Stimulated activated CD8-positive, alpha-beta memory T cell treated with anti-CD3 and anti-CD28 coated beads, Interleukin-7, amount 100 ng/mL, for 48 hours (primary cell): Measurements from ENCODE around the gene COPA.

Experiments
- DNase-seq, 2 donors: peaks; one replicate each; pipeline ENCODE4 v3.0.0-alpha.2; 2020; ENCODE audit warnings: low read depth in 1 of 2; ENCODE audit errors: extremely low read depth in 1 of 2

COPA gene

DNA sequence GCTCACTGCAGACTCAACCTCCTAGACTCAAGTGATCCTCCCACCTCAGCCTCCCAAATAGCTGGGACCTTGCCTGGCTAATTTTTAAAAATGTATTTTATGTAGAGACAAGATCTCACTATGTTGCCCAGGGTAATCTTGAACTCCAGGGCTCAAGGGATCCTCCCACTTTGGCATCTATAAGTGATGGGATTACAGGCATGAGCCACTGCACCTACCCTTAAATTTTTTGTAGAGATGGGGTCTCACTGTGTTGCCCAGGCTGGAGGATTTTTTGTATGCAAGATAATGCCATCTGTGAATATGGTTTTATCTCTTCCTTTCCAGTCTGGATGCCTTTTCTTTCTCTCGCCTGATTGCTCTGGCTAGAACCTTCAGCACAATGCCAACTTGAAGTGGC lies 72.0 kb downstream of the COPA start:
- DNase-seq = no peak

DNA sequence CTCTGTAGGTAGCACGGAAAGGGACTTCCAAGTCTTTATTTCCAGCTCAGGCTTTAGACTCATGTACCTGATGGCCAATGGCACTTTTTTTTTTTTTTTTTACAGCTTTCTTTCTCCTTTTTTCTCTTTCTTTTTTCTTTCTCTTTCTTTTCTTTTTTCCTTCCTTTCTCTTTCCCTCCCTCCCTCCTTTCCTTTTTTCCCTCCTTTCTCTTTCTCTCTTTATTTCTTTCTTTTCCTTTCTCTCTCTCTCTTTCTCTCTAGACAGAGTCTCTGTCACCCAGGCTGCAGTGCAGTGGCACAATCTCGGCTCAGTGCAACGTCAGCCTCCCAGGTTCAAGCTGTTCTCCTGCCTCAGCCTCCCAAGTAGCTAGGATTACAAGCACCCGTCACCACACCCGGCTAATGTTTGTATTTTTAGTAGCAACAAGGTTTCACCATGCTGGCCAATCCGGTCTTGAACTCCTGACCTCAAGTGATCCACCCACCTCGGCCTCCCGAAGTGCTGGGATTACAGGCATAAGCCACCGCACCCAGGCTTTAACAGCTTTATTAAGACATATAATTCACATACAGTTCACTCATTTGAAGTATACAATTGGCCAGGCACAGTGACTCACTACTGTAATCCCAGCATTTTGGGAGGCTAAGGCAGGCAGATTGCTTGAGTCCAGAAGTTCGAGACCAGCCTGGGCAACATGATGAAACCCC lies 75.6 kb downstream of the COPA start:
- DNase-seq = no peak

DNA sequence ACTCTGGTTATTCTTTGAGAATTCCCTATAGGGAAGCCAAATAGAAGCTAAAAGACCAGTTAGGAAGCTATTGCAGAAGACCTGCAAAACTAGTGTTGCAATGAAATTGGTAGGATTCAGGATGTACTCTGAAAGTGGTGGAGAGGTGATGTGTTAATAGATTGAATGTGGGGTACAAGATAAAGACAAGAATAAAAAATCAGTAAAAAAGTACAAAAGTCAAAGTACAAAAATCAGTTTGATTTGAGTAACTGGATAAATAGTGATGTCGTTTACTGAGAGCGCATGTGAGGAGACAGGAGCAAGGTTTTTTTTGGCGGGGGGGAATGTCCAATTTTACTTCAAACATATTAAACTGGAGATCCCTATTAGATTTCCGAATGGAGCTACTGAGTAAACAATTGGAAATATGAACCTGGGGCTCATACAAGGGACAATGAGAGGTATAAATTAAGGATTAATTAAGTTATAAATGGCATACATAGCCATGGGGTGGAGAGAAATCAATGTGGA lies 78.2 kb downstream of the COPA start:
- no peak for DNase-seq

DNA sequence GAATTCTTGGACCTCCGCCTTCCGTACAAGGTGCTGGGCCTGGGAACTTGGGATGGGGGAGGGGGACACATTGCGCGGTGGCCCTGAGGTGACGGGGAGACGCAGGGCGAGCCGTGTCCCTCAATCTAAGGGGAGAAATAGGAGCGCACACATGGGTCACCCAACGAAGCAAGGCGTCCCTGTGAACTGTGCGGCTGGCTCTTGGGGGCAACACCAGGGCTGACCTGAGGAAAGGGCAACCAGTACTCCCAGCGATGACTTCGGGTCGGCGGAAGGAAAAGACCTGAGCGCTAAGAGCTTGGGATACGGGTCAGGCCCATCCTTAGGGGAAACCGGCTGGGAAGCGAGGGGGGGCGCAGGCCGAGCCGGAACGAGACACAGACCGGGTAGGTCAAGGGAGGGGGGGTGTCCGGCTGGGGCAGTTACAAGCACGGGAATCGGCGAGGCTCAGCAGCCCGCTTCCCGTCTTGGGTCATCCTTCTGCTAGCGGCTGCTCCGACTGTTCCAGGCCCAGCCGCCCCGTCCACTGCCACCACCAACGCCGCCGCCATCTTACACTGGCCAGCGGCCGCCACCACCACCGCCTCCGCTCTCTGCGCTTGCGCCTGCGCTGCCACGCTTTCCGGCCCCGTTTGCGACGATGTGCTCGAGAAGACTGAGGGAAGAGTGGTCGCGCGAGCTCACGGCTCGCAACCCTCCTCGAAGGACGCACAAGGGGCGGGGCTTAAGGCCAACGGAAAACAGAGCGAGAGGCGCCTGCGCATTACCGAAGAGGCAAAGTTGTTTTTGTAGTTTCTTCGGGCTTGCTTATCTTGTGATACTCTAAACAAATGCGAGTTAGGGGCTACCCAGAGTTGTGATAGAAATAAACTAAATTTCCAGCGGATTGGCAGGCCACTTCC lies 80.9 kb downstream of the COPA start, which contains the start of gene DCAF8:
Gene DCAF8, minus strand, starts transcription at position 657 of the 902 bp plus-strand sequence. CDS start 18,541 bp downstream, outside the sequence.
- DNase-seq = peak; percentile 93 to 98

DNA sequence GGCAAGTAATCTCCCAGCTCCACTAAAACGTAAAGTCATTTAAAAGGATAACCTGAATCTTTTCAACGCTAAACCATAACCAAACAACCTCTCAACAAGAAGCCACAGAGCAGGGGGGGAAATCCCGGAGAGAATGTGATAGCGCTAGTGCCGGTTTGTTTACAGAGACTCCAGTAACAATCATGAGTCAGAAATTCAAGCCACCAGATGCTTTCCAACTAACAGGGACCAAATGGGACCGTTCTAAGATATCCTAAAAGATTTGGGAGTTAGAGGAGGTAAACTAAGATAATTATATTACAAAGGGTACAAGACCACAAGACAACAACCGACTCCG lies 81.5 kb downstream of the COPA start:
- DNase-seq = peak; percentile 37 to 68

DNA sequence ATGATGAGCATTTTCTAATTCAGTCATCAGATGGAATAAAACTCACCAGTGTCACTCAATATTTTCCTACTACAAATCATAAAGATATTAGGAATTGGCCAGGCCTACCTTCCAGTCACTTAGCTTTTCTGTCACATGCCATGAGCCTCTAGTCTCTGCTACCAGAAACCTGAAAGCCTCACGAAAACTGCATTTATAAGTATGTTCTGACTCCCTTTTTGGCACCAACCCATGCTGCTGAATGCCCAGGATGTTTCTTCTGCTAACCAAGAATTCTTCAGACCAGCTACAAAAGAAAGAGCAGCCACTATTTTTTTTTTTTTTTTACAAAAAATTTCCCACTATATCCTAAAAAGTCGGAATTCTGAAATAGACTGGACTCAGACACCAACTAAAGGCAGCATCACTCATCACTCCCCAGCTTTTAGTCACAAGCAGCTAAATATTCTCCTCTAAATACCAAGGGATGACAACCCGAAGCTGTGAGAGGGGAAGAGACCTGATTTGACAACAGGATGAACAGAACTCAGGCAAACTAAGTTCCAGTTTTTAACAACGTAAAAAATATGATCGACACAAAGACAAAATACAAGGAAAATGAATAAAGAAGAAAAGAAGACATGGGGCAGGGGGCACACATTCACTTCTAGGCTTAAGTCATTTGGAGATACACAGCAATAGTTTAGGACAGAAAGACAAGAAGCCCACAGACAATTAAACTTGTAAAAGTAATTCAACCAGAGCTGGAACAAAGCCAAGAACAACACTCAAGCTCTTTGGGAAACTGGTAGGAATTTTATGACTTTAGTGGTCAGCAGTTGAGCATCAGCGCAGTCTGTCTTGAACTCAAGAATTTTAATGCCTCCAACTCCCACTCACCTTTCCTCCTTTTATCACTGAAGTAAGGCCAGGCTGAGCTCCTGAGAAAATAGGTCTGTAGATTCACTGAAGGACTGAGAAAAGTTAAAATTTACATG lies 82.4 kb downstream of the COPA start:
- DNase-seq = no peak

DNA sequence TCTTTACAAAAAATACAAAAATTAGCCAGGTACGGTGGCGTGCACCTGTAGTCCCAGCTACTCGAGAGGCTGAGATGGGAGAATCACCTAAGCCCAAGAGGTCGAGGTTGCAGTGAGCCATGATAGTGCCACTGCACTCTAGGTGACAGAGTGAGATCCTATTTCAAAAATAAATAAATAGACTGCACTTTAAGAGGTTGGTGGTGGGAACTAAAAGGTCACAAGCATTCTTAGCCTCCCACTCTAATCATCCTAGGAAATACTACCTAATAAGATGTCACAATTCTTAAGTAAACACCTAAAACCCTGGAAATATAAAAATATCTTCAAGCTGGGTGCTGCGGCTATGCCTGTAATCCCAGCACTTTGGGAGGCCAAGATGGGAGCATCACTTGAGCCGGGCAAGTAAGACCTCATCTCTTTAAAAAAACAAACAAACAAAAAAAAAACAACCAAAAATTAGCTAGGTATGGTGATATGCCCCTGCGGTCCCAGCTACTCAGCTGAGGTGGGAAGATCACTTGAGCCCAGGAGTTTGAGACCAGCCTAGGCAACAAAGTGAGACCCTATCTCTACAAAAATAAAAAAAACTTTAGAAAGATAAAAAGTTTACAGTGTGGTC lies 84.8 kb downstream of the COPA start:
- DNase-seq = no peak

DNA sequence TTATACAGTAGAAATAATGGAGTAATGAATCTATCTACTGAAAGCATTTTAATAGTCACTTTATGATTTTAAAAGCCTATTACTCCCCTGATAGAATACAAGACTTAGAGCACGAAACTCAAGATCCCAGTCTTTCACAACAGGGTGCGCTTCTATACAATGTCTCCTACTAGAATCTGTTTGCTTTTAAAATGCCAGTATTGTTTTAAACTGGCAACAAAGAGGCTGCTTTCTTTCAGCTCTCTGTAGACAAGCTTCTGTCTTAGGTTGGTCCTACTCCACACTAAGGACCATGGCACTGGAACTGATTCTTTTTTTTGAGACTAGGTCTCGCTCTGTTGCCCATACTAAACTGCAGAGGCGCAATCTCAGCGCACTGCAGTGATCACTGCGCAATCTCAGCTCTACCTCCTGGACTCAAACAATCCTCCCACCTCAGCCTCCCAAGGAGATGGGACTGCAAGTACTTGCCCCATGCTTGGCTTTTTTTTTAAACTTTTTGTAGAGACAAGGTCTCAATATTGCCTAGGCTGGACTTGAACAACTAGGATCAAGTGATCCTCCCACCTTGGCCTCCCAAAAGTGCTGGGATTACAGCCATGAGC lies 85.5 kb downstream of the COPA start:
- DNase-seq = no peak

DNA sequence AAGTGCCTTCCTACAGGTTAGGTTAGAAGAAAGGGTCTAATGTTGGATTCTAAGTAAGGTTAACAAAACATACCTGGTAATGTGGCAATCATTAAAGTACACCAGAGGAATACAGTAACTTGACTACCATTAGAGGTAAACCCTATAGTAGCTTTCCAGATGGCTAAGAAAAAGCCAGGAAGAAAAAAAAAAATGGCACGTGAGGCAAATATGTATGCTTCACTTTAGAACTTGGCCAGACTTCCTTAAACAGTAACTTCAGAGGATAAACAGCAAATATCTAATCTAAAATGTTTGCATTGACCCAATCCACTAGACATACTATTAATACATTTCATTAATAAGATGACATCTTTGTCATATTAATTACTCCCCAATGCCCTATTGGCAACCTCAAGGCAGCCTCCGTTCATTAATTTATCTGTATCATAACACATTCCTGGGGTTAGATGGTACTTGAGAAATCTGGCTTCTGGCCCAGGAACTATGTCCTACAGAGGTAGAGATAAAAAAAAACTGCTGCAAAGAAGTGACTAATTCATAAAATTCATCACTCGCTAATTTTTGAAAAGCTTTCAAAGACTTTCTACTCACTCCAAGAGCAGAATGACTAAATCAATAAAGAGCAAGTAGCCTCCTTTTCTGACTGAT lies 86.5 kb downstream of the COPA start:
- no peak for DNase-seq

DNA sequence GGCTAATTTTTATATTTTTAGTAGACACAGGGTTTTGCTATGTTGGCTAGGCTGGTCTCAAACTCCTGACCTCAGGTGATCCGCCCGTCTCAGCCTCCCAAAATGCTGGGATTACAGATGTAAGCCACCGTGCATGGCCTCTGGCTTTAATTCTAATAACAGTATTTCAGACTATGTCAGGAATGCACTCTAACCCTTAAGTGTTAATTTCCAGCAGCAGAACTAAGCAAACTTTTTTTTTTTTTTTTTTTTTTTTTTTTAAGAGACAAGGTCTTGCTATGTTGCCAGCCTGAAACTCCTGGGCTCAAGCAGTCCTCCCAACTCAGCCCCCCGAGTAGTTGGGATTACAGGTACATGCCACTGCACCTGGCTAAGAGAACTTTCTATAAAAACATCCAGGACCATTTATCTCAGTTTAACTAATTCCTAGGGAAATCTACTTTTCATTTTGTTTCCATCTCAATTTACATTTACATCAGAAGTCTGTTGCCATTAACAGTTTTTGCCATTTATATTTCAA lies 87.2 kb downstream of the COPA start:
- no peak for DNase-seq

DNA sequence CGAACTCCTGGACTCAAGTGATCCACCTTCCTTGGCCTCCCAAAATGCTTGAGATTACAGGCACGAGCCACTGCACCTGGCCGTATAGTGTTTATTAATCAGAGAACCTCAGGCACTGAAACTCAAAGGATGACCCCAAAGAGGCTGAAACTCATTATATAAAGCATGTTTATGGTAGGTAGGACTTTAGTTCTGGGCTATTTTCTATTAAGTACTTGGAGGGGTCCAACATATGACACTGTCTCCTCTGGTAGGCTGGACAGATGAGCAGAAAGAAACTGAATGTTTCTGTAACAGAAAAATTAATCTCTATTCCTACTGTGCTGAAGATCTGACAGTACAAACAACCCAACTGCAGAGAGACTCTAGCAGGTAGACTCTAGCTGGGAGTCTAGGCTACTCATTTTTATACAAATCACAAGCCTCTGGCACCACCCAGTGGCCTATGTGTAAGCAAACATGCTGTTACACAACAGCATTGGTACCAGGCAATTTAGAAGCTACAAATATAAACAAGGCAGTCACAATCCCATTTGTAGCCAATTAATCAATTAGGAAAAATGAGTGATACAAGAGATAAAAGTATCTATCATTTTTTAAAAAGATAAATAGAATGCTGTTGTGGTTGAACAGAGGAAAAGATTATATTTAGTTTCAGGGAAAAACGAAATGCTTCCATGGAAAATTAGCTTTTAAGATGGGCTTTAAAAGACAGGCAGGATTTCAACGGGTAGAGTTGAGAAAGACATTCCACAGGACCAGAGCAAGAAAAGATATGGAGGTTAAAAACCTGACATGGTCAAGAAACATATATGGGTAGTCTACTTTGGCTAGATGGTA lies 91.1 kb downstream of the COPA start:
- peak in 1 of 2 donors; percentile 25 for DNase-seq

DNA sequence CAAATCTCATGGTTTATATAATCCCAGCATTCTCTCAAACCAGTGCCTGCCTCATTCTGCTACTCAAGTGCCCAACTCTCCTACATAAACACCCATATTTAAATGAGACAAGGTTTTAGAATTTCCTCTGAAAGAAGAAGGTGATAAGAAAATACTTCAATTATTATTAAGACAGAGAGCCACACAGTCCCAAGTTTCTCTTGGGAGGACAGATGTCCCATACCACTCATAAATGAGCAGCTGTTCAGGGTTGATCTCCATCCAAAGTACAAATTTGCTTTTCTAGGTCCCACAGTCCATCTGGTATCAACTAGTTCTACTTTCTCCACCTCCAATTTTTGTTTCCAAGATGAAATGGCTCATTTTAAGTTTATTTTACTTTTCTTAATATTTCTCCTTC lies 92.0 kb downstream of the COPA start:
- no peak for DNase-seq

DNA sequence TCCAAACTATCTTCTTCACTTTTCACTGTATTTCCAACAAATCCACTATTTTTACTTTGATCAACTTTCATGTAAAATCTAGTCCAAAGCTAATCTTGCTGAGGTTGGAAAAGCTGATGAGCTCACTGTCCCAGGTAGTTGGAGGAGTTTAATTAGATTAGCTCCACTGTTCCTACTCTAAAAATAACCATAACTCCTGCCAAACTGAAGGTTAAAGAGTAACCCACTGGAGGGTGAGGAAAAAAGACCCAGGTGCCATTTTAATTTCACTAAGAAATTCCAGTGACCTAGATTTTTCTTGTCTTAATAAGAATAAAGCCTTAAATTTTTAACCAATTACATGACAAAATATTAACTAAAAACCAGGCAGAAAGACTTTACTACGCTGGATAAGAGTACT lies 96.0 kb downstream of the COPA start:
- no peak for DNase-seq

DNA sequence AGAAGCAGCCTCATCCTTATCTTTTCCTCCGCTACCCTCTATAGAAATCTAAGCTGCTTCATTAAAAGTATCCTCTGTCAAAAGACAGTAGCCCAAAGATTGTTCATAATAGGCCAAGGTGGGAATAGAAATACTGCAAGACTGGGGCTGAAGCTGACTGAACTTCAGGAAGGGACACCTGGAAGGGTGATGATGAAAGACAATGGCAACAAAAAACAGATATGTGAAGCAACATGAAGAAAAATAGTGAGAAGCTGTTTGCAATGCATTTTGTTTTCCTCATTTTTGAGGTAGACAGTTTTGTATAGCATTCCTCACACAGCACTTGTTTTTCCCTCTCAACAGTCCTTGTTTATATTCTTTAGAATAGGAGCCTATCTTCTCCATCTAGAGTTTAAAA lies 97.6 kb downstream of the COPA start:
- DNase-seq = no peak

DNA sequence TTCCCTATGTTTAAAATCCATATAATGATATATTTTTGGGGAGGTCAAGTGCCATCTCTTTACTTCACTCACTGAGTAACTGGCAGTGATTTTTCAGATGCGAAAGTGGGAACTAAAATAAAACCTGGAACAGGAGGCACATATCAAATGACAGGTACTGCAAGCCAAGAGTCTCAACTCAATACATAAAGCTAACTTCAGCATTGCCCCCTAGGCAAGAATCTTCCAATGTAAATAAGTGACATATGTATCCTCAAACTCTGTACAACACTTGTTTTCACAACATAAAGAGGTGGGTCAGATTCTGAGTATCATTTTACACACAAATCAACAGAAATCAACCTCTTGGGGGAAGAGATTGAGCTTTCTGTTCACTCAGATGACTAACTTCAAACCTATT lies 98.8 kb downstream of the COPA start:
- DNase-seq = no peak

DNA sequence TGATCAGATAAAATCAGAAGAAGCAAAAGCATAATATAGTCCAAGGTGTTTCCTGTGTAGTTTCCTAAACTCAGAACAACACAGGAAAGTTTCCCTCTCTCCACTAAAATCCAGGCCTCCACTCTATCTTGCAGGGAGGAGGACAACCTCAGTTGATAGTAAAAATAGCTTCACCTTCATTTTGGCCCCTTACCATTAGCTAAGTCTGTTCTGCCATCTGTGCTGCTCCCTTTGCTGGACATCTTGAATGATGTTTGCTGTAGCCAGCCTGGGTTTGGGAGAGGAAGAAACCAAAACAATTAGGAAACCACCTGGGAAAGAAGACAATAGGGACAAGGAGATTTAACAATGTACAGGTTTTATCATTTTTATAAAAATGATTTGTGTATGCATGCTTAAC lies 99.3 kb downstream of the COPA start:
- DNase-seq = no peak

DNA sequence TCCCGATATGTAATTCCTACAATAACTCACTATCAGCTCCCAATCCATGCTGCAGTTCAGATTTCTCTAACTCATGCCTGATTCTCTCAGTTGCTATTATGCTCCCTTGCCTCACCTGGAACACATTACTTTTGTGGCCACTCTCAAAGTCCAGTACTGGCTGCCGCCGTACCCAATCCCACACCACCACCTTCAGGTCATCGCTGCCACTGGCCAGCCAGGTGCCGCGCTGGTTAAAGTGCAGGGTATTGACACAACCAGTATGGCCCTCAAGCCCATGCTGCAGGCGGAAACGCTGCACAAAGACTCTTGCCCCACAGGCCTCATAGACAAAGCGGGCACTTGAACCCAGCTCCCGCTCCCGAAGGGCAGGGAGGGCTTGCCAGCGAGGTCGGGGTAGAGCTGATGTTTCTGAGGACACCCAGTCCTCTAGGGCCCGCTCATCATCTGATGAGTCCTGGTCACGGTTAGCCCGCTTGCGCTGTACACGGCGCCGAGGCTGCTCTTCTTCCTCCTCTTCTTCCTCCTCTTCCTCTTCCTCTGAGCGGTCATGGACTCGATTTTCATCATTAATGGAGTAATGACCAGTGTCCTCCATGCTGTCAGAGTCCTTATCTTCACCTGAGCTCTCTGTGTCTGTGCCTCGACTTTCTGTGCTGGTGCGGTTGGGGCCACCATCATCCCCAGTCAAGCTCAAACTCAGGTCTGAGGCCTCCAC lies 103.3 kb downstream of the COPA start:
- DNase-seq = no peak
